HG03097 (cell line): Measurements from ENCODE around the gene PLA2G3.
"Not testable (repeated sequence)": the region's sequence is repeated elsewhere in the genome, so short reads cannot be mapped to it uniquely, and the experiment has no call there.

Experiments used
- ATAC-seq: cut with Tn5 transposase; IDR thresholded peaks from one replicate; pipeline ENCODE4 v1.9.1; 2021; ENCODE audit not compliant: unreplicated experiment, low FRiP score

PLA2G3 gene

GRCh38 chr22:31124811-31125465, 15.4 kb downstream of the PLA2G3 start:
- ATAC-seq, result no peak

- no peak for ATAC-seq
These were observed 16.0 kb downstream of the PLA2G3 start for GRCh38 chr22:31124290-31124689.

GRCh38 chr22:31123292-31123602, 17.1 kb downstream of the PLA2G3 start:
- ATAC-seq, result no peak

- no peak for ATAC-seq
These were observed 17.6 kb downstream of the PLA2G3 start, which contains the start of gene INPP5J for GRCh38 chr22:31122532-31123291. INPP5J (plus strand) TSS chr22:31122966; CDS start chr22:31123015, 49 bp downstream.

- no peak for ATAC-seq
These were observed 18.1 kb downstream of the PLA2G3 start for GRCh38 chr22:31122196-31122531.

GRCh38 chr22:31121403-31121802, 18.9 kb downstream of the PLA2G3 start:
- no peak for ATAC-seq

- no peak for ATAC-seq
These were observed 19.7 kb downstream of the PLA2G3 start for GRCh38 chr22:31120642-31121041.

- no peak for ATAC-seq
These were observed 20.1 kb downstream of the PLA2G3 start for GRCh38 chr22:31120230-31120629.

- no peak for ATAC-seq
These were observed 21.1 kb downstream of the PLA2G3 start for GRCh38 chr22:31119026-31119717.

- ATAC-seq, result no peak
These were observed 22.1 kb downstream of the PLA2G3 start for GRCh38 chr22:31118046-31118820.

- not testable (repeated sequence) for ATAC-seq
These were observed 27.7 kb downstream of the PLA2G3 start for GRCh38 chr22:31112547-31113091.

- ATAC-seq, result peak; percentile 18
These were observed 32.5 kb downstream of the PLA2G3 start for GRCh38 chr22:31107894-31108218.

- ATAC-seq, result peak; percentile 86
These were observed 33.0 kb downstream of the PLA2G3 start, which contains the start of gene SELENOM for GRCh38 chr22:31107178-31107893. SELENOM (minus strand) TSS chr22:31107568; CDS start chr22:31107505, 63 bp downstream.

- no peak for ATAC-seq
These were observed 33.6 kb downstream of the PLA2G3 start for GRCh38 chr22:31106731-31107177.

- ATAC-seq, result no peak
These were observed 34.2 kb downstream of the PLA2G3 start for GRCh38 chr22:31106001-31106571.

GRCh38 chr22:31105282-31105929, 34.9 kb downstream of the PLA2G3 start:
- ATAC-seq, result no peak

GRCh38 chr22:31104869-31105268, 35.4 kb downstream of the PLA2G3 start:
- no peak for ATAC-seq

- ATAC-seq, result no peak
These were observed 36.2 kb downstream of the PLA2G3 start for GRCh38 chr22:31103899-31104694.
